GM23248 (cell line): Measurements from ENCODE around the gene CPNE9. TPM values are rescaled to one million over a fixed set of nuclear protein-coding genes. Genes with fewer than 3 reads are reported as not detected.

Experiments
- DNase-seq: peaks from one replicate; pipeline ENCODE4 v3.0.0-alpha.2; 2015
- H2AFZ ChIP-seq: fragments of 200-600 bp; sonication (generic); 2 replicates; pipeline ENCODE4 v1.6.1; 2016; ENCODE audit warnings: antibody characterized with exemption
- H3F3A ChIP-seq: fragments of 200-600 bp; sonication (generic); 2 replicates; pipeline ENCODE4 v1.6.1; 2016; ENCODE audit warnings: mild to moderate bottlenecking, antibody characterized with exemption, mixed run types; ENCODE audit not compliant: insufficient read depth
- H3K27ac ChIP-seq: fragments of 200-600 bp; sonication (generic); 2 replicates; pipeline ENCODE4 v1.5.1; 2016; ENCODE audit warnings: mild to moderate bottlenecking
- H3K27me3 ChIP-seq: fragments of 200-600 bp; sonication (generic); replicated peaks from 2 replicates; pipeline ENCODE4 v1.6.1; 2016; ENCODE audit warnings: mild to moderate bottlenecking; ENCODE audit not compliant: insufficient read depth
- H3K36me3 ChIP-seq: fragments of 200-600 bp; sonication (generic); 2 replicates; pipeline ENCODE4 v1.6.1; 2016; ENCODE audit warnings: low read depth, mild to moderate bottlenecking
- H3K4me1 ChIP-seq: fragments of 200-600 bp; sonication (generic); 2 replicates; pipeline ENCODE4 v1.6.1; 2016; ENCODE audit warnings: mild to moderate bottlenecking; ENCODE audit not compliant: insufficient read depth
- H3K4me2 ChIP-seq: fragments of 200-600 bp; sonication (generic); one replicate; pipeline ENCODE4 v1.6.1; 2016; ENCODE audit warnings: mild to moderate bottlenecking; ENCODE audit not compliant: unreplicated experiment
- H3K4me3 ChIP-seq: fragments of 200-600 bp; sonication (generic); 2 replicates; pipeline ENCODE4 v1.5.1; 2016; ENCODE audit warnings: mild to moderate bottlenecking
- H3K79me2 ChIP-seq: fragments of 200-600 bp; sonication (generic); 2 replicates; pipeline ENCODE4 v1.6.1; 2016; ENCODE audit warnings: mild to moderate bottlenecking; ENCODE audit not compliant: insufficient read depth
- H3K9ac ChIP-seq: fragments of 200-600 bp; sonication (generic); 2 replicates; pipeline ENCODE4 v1.6.1; 2016; ENCODE audit warnings: mild to moderate bottlenecking
- H3K9me2 ChIP-seq: fragments of 200-600 bp; sonication (generic); 2 replicates; pipeline ENCODE4 v1.6.1; 2016; ENCODE audit warnings: mixed run types, mild to moderate bottlenecking, moderate library complexity; ENCODE audit not compliant: insufficient read depth
- H3K9me3 ChIP-seq: fragments of 200-600 bp; sonication (generic); one replicate; pipeline ENCODE4 v1.6.1; 2017; ENCODE audit warnings: low read depth
- H4K20me1 ChIP-seq: fragments of 200-600 bp; sonication (generic); 2 replicates; pipeline ENCODE4 v1.6.0; 2016; ENCODE audit not compliant: insufficient read depth
- EZH2 ChIP-seq: fragments of 200-600 bp; sonication (generic); IDR thresholded peaks from 2 replicates; pipeline ENCODE4 v1.6.1; 2018; ENCODE audit warnings: antibody characterized with exemption, mild to moderate bottlenecking; ENCODE audit not compliant: insufficient read depth, poor library complexity, severe bottlenecking
- EZH2phosphoT487 ChIP-seq: fragments of 200-600 bp; sonication (generic); IDR thresholded peaks from 2 replicates; pipeline ENCODE4 v1.6.1; 2018; ENCODE audit warnings: antibody characterized with exemption, moderate library complexity, mild to moderate bottlenecking, low read depth; ENCODE audit not compliant: insufficient read depth
- WGBS, 2 experiments: methylation state at CpG; one replicate each; pipeline ENCODE4 v1.1.6; 2015 to 2017; ENCODE audit warnings: low lambda C conversion rate in 2 of 2, low coverage in 1 of 2; ENCODE audit errors: missing lambda C conversion rate in 2 of 2; 5-methylcytosine and 5-hydroxymethylcytosine counted together
- in situ Hi-C: fragments of 300-500 bp; cut with MboI; formaldehyde crosslinking; loops from 2 replicates; pipeline ENCODE4 v1.15.0; 2020
- polyA plus RNA-seq: library from polyadenylated mRNA; unstranded; fragments of >200 nt; fragmentation: Nextera tagmentation; extraction: Ambion mirVana; gene quantifications from 2 replicates; pipeline ENCODE4 v1.2.1, GENCODE V29; 2016
- total RNA-seq: library from RNA; depleted of rRNA; stranded (reverse); fragments of >200 nt; shearing (Covaris generic); gene quantifications from 2 replicates; pipeline ENCODE4 v1.2.3, GENCODE V29; 2014

The CPNE9 gene
- total and polyA plus RNA-seq, 2 experiments from 2014 or later: not detected

GRCh38 chr3:9730657-9731205, 27.1 kb downstream of the CPNE9 start:
- in situ Hi-C loops: no loop called here
- peak overlapping the region; percentile 75 for H3K9ac ChIP-seq

GRCh38 chr3:9731206-9732079, 27.8 kb downstream of the CPNE9 start, which contains the start of gene BRPF1:
BRPF1 (plus strand) TSS chr3:9731735; CDS start chr3:9734141, 2,406 bp downstream.
- Histone ChIP-seq H3K4me3 (peak within 1 kb of the TSS; percentile 84), H3K79me2 (peaks cover 48% of the 10 kb centered on the region), H4K20me1 (no peaks in the 10 kb centered on the region; the same call in 1 of the 2 replicates), H3K27ac (peak within 1 kb of the TSS; percentile 97), H3K9me2 (no peaks in the 10 kb centered on the region), H3F3A (peaks cover 9% of the 10 kb centered on the region), H3K9ac (peak within 1 kb of the TSS; percentile 96), H3K4me1 (peaks cover 17% of the 10 kb centered on the region), H3K36me3 (peaks cover 15% of the 10 kb centered on the region; the same call in 1 of the 2 replicates), H3K9me3 (no peaks in the 10 kb centered on the region), H3K27me3 (no peaks in the 10 kb centered on the region), H3K4me2 (peak within 1 kb of the TSS; percentile 98), H2AFZ (peak within 1 kb of the TSS; percentile 87)
- DNase-seq: peak; percentile 100
- in situ Hi-C loops: no loop called here
- 1% methylated on average over 60 to 88 of the region's 88 CpGs for WGBS, 2 experiments
- no peak for TF ChIP-seq EZH2

More at GRCh38 chr3:9730657-9731205, 27.1 kb downstream of the CPNE9 start:
- Histone ChIP-seq H3K4me3 (peak overlapping the region; percentile 74), H3K4me2 (peak overlapping the region; percentile 77), H3K27ac (peak overlapping the region; percentile 75), H3K79me2 (peaks cover 41% of the 10 kb centered on the region), H3K9me3 (no peaks in the 10 kb centered on the region), H3F3A (peaks cover 9% of the 10 kb centered on the region), H3K36me3 (peaks cover 14% of the 10 kb centered on the region; the same call in 1 of the 2 replicates), H2AFZ (peak overlapping the region; percentile 87), H3K9me2 (no peaks in the 10 kb centered on the region), H3K27me3 (no peaks in the 10 kb centered on the region), H3K4me1 (peaks cover 17% of the 10 kb centered on the region), H4K20me1 (no peaks in the 10 kb centered on the region; the same call in 1 of the 2 replicates)
- TF ChIP-seq EZH2phosphoT487 (no peak), EZH2 (no peak)
- WGBS, 2 experiments: 0% methylated on average over 17 of the region's 17 CpGs
- DNase-seq: no peak

GRCh38 chr3:9732080-9732739, 28.6 kb downstream of the CPNE9 start:
- Histone ChIP-seq H3K9me3 (no peaks in the 10 kb centered on the region), H3K4me1 (peaks cover 17% of the 10 kb centered on the region), H2AFZ (peak overlapping the region; percentile 82), H3K79me2 (peaks cover 56% of the 10 kb centered on the region), H3K4me2 (peak overlapping the region; percentile 98), H3K9me2 (no peaks in the 10 kb centered on the region), H4K20me1 (no peaks in the 10 kb centered on the region; the same call in 1 of the 2 replicates), H3F3A (peaks cover 9% of the 10 kb centered on the region), H3K4me3 (peak overlapping the region; percentile 84), H3K27ac (peak overlapping the region; percentile 97), H3K9ac (peak overlapping the region; percentile 96), H3K27me3 (no peaks in the 10 kb centered on the region), H3K36me3 (peaks cover 15% of the 10 kb centered on the region; the same call in 1 of the 2 replicates)
- TF ChIP-seq EZH2: no peak
- TF ChIP-seq EZH2phosphoT487: no peak
- in situ Hi-C loops: no loop called here
- WGBS, 2 experiments: 2 to 3% methylated on average over 31 to 41 of the region's 41 CpGs
- peak; percentile 63 for DNase-seq

- TF ChIP-seq EZH2 (no peak), EZH2phosphoT487 (no peak)
- H3K27ac ChIP-seq: peak overlapping the region; percentile 97
- peak; percentile 73 for DNase-seq
- in situ Hi-C loops: no loop called here
- H2AFZ ChIP-seq: no peak overlapping the region
- 9 to 19% methylated on average over 7 of the region's 7 CpGs for WGBS, 2 experiments
- peak overlapping the region; percentile 98 for H3K4me2 ChIP-seq
- peak overlapping the region; percentile 96 for H3K9ac ChIP-seq
- H3K9me2 ChIP-seq: no peaks in the 10 kb centered on the region
- peaks cover 61% of the 10 kb centered on the region for H3K79me2 ChIP-seq
- peaks cover 17% of the 10 kb centered on the region; the same call in 1 of the 2 replicates for H3K36me3 ChIP-seq
- H3K27me3 ChIP-seq: no peaks in the 10 kb centered on the region
- no peaks in the 10 kb centered on the region for H3K9me3 ChIP-seq
- H3K4me3 ChIP-seq: peak overlapping the region; percentile 84
- peaks cover 17% of the 10 kb centered on the region for H3K4me1 ChIP-seq
- peaks cover 9% of the 10 kb centered on the region for H3F3A ChIP-seq
- H4K20me1 ChIP-seq: no peaks in the 10 kb centered on the region; the same call in 1 of the 2 replicates
Measured at GRCh38 chr3:9732740-9733115, 29.1 kb downstream of the CPNE9 start.
